Endothelial cell of umbilical vein (primary cell): ENCODE data around the gene PAPPA. TPM values are rescaled to one million over a fixed set of nuclear protein-coding genes. Genes with fewer than 3 reads are reported as not detected.

Experiments
- BruUV-seq: library from RNA; stranded (reverse); fragments of 400-500 nt; replicated peaks from 2 replicates; lab custom pipeline; 2021; lab: Mats Ljungman, UMichigan
- CTCF ChIA-PET: fragments of 300-600, 350-600 bp; sonication (Branson Sonifier 250); formaldehyde crosslinking; loops from one replicate; lab custom pipeline; 2021; ENCODE audit warnings: antibody characterized with exemption, inconsistent platforms; lab: Charles Lee
- POLR2A ChIA-PET: fragments of 300-600, 350-600 bp; sonication (Branson Sonifier 250); formaldehyde crosslinking; loops from one replicate; lab custom pipeline; 2021; ENCODE audit warnings: antibody characterized with exemption, inconsistent platforms; lab: Charles Lee
- DNase-seq: peaks from one replicate; pipeline ENCODE4 v3.0.0-alpha.2; 2011; ENCODE audit warnings: low read depth, low spot score
- FAIRE-seq: peaks from 2 replicates; lab custom pipeline; 2011; peaks lifted over from hg19 to GRCh38; lab: Jason Lieb, UNC
- H2AFZ ChIP-seq: 2 replicates; pipeline ENCODE4 v1.6.0; 2012; ENCODE audit warnings: low read depth, low read length, control low read depth, inconsistent platforms
- H3K27ac ChIP-seq: 2 replicates; pipeline ENCODE4 v1.5.1; 2011; ENCODE audit warnings: low read depth, mild to moderate bottlenecking, control low read depth, low read length, moderate library complexity; ENCODE audit not compliant: insufficient read depth
- H3K27me3 ChIP-seq, 2 experiments: 2 replicates each; pipeline versions ENCODE4 v1.6.0 to v1.6.1; 2011; ENCODE audit warnings: low read length in 2 of 2, mixed read lengths in 1 of 2; ENCODE audit not compliant: control insufficient read depth in 2 of 2, insufficient read depth in 2 of 2
- H3K36me3 ChIP-seq, 2 experiments: 2 replicates in 1 of 2; 3 replicates in 1 of 2; pipeline ENCODE4 v1.5.1; 2011; ENCODE audit warnings: low read length in 2 of 2, mild to moderate bottlenecking in 1 of 2, moderate library complexity in 1 of 2; ENCODE audit not compliant: control insufficient read depth in 2 of 2, insufficient read depth in 2 of 2; ENCODE audit errors: extremely low read depth in 1 of 2
- H3K4me1 ChIP-seq: 3 replicates; pipeline ENCODE4 v1.5.1; 2011; ENCODE audit warnings: mild to moderate bottlenecking, low read length; ENCODE audit not compliant: control insufficient read depth, insufficient read depth; ENCODE audit errors: extremely low read depth
- H3K4me2 ChIP-seq: 2 replicates; pipeline ENCODE4 v1.6.1; 2011; ENCODE audit warnings: low read length, control low read depth, mixed read lengths; ENCODE audit not compliant: insufficient read depth
- H3K4me3 ChIP-seq, 3 experiments: fragments of 200-600 bp in 1 of 3; sonication (generic), shearing (Covaris generic) in 1 of 3; replicated peaks in 1 of 3; 2 replicates each; pipeline ENCODE4 v1.5.1; 2011 to 2016; ENCODE audit warnings: control low read depth in 3 of 3, low read length in 3 of 3, mild to moderate bottlenecking in 2 of 3, inconsistent platforms in 1 of 3, low read depth in 1 of 3, moderate library complexity in 1 of 3; ENCODE audit not compliant: insufficient read depth in 1 of 3
- H3K79me2 ChIP-seq: 2 replicates; pipeline ENCODE4 v1.6.0; 2012; ENCODE audit warnings: low read length, inconsistent platforms; ENCODE audit not compliant: control insufficient read depth, insufficient read depth
- H3K9ac ChIP-seq: replicated peaks from 2 replicates; pipeline ENCODE3; 2011; ENCODE audit warnings: low read length, control low read depth; ENCODE audit not compliant: insufficient read depth; ENCODE audit errors: extremely low read depth
- H3K9me1 ChIP-seq: replicated peaks from 3 replicates; pipeline ENCODE4 v1.6.0; 2011; ENCODE audit warnings: mild to moderate bottlenecking, low read length; ENCODE audit not compliant: control insufficient read depth, insufficient read depth; ENCODE audit errors: extremely low read depth
- H3K9me3 ChIP-seq: replicated peaks from 2 replicates; pipeline ENCODE4 v1.5.1; 2012; ENCODE audit warnings: low read length, inconsistent platforms; ENCODE audit not compliant: control insufficient read depth, insufficient read depth
- H4K20me1 ChIP-seq: replicated peaks from 2 replicates; pipeline ENCODE3; 2011; ENCODE audit warnings: mild to moderate bottlenecking, low read length; ENCODE audit not compliant: control insufficient read depth, insufficient read depth; ENCODE audit errors: extremely low read depth
- CTCF ChIP-seq, 2 donors: IDR thresholded peaks; 1 replicate in 1 of 2; 2 replicates in 1 of 2; pipeline ENCODE4 v1.5.1; 2011; ENCODE audit warnings: low read length in 2 of 2, mild to moderate bottlenecking in 2 of 2, moderate library complexity in 2 of 2, control low read depth in 1 of 2, inconsistent platforms in 1 of 2, low read depth in 1 of 2; ENCODE audit not compliant: insufficient read depth in 1 of 2; ENCODE audit errors: extremely low read depth in 1 of 2
- EZH2 ChIP-seq: IDR thresholded peaks from 2 replicates; pipeline ENCODE4 v1.6.1; 2012; ENCODE audit warnings: borderline replicate concordance, low read depth, mild to moderate bottlenecking, moderate library complexity, low read length, inconsistent platforms; ENCODE audit not compliant: severe bottlenecking
- FOS ChIP-seq: IDR thresholded peaks from 2 replicates; pipeline ENCODE4 v1.6.1; 2011; ENCODE audit warnings: mild to moderate bottlenecking, low read length, moderate library complexity, borderline replicate concordance; ENCODE audit not compliant: insufficient read depth
- GATA2 ChIP-seq: IDR thresholded peaks from 2 replicates; pipeline ENCODE4 v1.7.0; 2011; ENCODE audit warnings: low read depth, mild to moderate bottlenecking, moderate library complexity, mixed read lengths, low read length; ENCODE audit not compliant: insufficient read length, insufficient read depth
- JUN ChIP-seq: IDR thresholded peaks from 2 replicates; pipeline ENCODE4 v1.6.1; 2011; ENCODE audit warnings: borderline replicate concordance, low read depth; ENCODE audit not compliant: insufficient read length, insufficient read depth
- MAX ChIP-seq: IDR thresholded peaks from 2 replicates; pipeline ENCODE4 v1.6.1; 2011; ENCODE audit not compliant: insufficient read depth, insufficient read length
- MYC ChIP-seq: IDR thresholded peaks from one replicate; pipeline ENCODE4 v1.6.1; 2011; ENCODE audit warnings: mild to moderate bottlenecking, low read depth, low read length
- POLR2A ChIP-seq: IDR thresholded peaks from 2 replicates; pipeline ENCODE4 v1.6.1; 2012; ENCODE audit warnings: low read depth, mild to moderate bottlenecking, control low read depth, low read length
- POLR2AphosphoS5 ChIP-seq: IDR thresholded peaks from 2 replicates; pipeline ENCODE4 v1.6.1; 2012; ENCODE audit warnings: low read depth, mild to moderate bottlenecking, control low read depth, low read length, moderate library complexity; ENCODE audit not compliant: insufficient read depth
- dilution Hi-C: fragments of 300-500 bp; cut with MboI; formaldehyde crosslinking; loops from one replicate; pipeline ENCODE4 v1.15.0; 2019; ENCODE audit warnings: low sequenced_read_pairs; ENCODE audit not compliant: extremely low pct_ligation_motif_present
- intact Hi-C: fragments of 100-400 bp; cut with micrococcal nuclease; formaldehyde crosslinking; loops from one replicate; pipeline ENCODE4 v1.10.0; 2022
- polyA plus RNA-seq, 4 experiments: library from polyadenylated mRNA; depleted of rRNA in 3 of 4; stranded (reverse) in 3 of 4; unstranded in 1 of 4; fragments of >200 nt; gene quantifications; 2 replicates each; pipeline versions ENCODE4 v1.2.1 to v1.2.3, GENCODE V29; 2011 to 2012; ENCODE audit warnings: missing spikeins in 1 of 4
- total RNA-seq: library from RNA; stranded (reverse); gene quantifications from 2 replicates; pipeline ENCODE4 v1.2.3, GENCODE V29; 2021

Gene PAPPA
- total and polyA plus RNA-seq, 2 donors (not counting 3 experiments of a cell fraction or from before 2014, with no cell fraction given): 0.13 to 0.41 TPM

DNA sequence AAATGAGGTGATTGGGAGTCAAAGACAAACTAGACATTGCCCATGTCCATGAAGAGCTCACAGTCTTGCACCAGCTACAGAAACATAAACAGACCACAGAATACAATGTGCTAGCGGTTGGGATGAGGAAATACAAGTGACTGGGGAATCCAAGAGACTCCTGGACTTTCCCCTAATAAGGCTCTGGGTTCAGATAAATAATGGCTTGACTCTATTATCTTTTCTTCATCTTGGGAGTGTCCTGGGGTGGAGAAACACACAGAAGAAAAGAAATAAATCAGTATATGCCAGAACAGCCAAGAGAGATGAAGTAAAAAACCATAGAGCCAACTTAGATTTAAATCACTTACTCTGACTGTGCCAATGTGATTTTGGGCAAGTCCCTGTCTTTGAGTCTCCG is 227.8 kb downstream of the PAPPA start:
- CTCF ChIA-PET: no interaction called here
- Histone ChIP-seq H3K9me3 (no peaks in the 10 kb centered on the region), H3K27ac (no peak overlapping the region), H3K9ac (no peak overlapping the region), H2AFZ (no peak overlapping the region), H3K9me1 (no peaks in the 10 kb centered on the region), H4K20me1 (no peaks in the 10 kb centered on the region), H3K4me2 (no peak overlapping the region), H3K27me3 (no peaks in the 10 kb centered on the region), H3K36me3 (no peaks in the 10 kb centered on the region), H3K4me1 (no peaks in the 10 kb centered on the region), H3K79me2 (no peaks in the 10 kb centered on the region), H3K4me3 (no peak overlapping the region)
- POLR2A ChIA-PET: no interaction called here
- BruUV-seq: no TSS peak
- TF ChIP-seq JUN (no peak), POLR2AphosphoS5 (no peak), CTCF (IDR thresholded peaks at IDR 0.05; ENCODE audit: extremely low read depth in 1 of 2, insufficient read depth in 1 of 2, low read depth in 1 of 2, low read length in 2 of 2) (no peak), FOS (no peak)
- intact Hi-C loops: no loop called here
- dilution Hi-C loops: no loop called here
- DNase-seq (no peak), FAIRE-seq (no peak)

- Histone ChIP-seq H3K4me1 (no peaks in the 10 kb centered on the region), H3K9ac (no peak overlapping the region), H3K9me3 (no peaks in the 10 kb centered on the region), H3K27me3 (no peaks in the 10 kb centered on the region), H3K4me3 (no peak overlapping the region), H3K27ac (no peak overlapping the region), H4K20me1 (no peaks in the 10 kb centered on the region), H3K9me1 (no peaks in the 10 kb centered on the region), H3K36me3 (no peaks in the 10 kb centered on the region), H3K79me2 (no peaks in the 10 kb centered on the region), H3K4me2 (no peak overlapping the region), H2AFZ (no peak overlapping the region)
- ChIA-PET CTCF (no interaction called here), POLR2A (no interaction called here)
- FAIRE-seq (no peak), DNase-seq (no peak)
- intact Hi-C loops: no loop called here
- TF ChIP-seq JUN (no peak), FOS (no peak), POLR2A (no peak), GATA2 (no peak), MAX (no peak), CTCF (IDR thresholded peaks at IDR 0.05; ENCODE audit: extremely low read depth in 1 of 2, insufficient read depth in 1 of 2, low read depth in 1 of 2, low read length in 2 of 2) (no peak), POLR2AphosphoS5 (no peak), MYC (no peak), EZH2 (no peak)
- BruUV-seq: no TSS peak
- dilution Hi-C loops: no loop called here
These were observed 228.5 kb downstream of the PAPPA start for GRCh38 chr9:116382053-116382452.
